ENCODE measurements around the gene CXCR3.

CXCR3 gene

DNA sequence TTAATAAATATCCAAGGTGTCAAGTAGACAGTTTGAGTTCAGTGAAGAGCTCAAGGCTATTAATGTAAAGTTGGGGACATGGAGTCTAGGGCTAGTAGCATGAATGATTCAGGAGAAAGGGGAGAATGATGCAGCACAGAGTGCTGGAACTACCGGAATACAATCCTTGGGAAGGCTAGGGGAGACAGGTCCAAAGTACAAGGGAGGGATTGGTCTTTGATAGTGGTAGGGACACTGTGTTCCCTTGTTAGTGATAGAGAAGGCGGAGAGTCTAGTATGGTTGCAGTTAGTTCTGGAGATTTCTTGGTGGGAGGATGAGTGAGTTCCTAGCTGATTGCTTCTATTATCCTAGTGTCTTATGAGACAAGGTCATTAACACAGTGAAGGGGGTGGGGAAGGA, 31.4 kb downstream of the CXCR3 start:
- H3K27ac ChIP-seq (ENCODE audit: extremely low read depth, low read depth, low read length) = no peak overlapping the region
- peaks cover 0 to 4% of the 10 kb centered on the region in 2 experiments; a peak in 2 of 3 replicates for H3K36me3 ChIP-seq (ENCODE audit: control insufficient read depth in 2 of 2, insufficient read depth in 1 of 2, low read length in 2 of 2)
- no peaks in the 10 kb centered on the region for H3K4me1 ChIP-seq (ENCODE audit: control insufficient read depth, insufficient read depth, low read length)
- ChIA-PET CTCF (no interaction called here), POLR2A (interaction anchor here (0.5 to 0.8 kb wide), 2 partner anchors 12 to 54 kb away, joined by 3 read pairs; partner anchors contain the start of gene OGT)
- no peaks in the 10 kb centered on the region; the same call in 1 of the 2 replicates for H3K9me3 ChIP-seq (ENCODE audit: control insufficient read depth, insufficient read depth, low read depth, low read length)
- no peak for TF ChIP-seq SALL2 (tag by site-specific recombination; IDR thresholded peaks at IDR 0.05; ENCODE audit: borderline replicate concordance)
- no peak for TF ChIP-seq ZFP69B (tag by site-specific recombination; IDR thresholded peaks at IDR 0.05)
- TF ChIP-seq, protein P1, sequence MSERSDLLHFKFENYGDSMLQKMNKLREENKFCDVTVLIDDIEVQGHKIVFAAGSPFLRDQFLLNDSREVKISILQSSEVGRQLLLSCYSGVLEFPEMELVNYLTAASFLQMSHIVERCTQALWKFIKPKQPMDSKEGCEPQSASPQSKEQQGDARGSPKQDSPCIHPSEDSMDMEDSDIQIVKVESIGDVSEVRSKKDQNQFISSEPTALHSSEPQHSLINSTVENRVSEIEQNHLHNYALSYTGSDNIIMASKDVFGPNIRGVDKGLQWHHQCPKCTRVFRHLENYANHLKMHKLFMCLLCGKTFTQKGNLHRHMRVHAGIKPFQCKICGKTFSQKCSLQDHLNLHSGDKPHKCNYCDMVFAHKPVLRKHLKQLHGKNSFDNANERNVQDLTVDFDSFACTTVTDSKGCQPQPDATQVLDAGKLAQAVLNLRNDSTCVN (tag by site-specific recombination; optimal IDR thresholded peaks at IDR 0.05) = no peak
- TF ChIP-seq, protein P2, sequence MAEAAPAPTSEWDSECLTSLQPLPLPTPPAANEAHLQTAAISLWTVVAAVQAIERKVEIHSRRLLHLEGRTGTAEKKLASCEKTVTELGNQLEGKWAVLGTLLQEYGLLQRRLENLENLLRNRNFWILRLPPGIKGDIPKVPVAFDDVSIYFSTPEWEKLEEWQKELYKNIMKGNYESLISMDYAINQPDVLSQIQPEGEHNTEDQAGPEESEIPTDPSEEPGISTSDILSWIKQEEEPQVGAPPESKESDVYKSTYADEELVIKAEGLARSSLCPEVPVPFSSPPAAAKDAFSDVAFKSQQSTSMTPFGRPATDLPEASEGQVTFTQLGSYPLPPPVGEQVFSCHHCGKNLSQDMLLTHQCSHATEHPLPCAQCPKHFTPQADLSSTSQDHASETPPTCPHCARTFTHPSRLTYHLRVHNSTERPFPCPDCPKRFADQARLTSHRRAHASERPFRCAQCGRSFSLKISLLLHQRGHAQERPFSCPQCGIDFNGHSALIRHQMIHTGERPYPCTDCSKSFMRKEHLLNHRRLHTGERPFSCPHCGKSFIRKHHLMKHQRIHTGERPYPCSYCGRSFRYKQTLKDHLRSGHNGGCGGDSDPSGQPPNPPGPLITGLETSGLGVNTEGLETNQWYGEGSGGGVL (tag by site-specific recombination; IDR thresholded peaks at IDR 0.05) = no peak
- no peak for TF ChIP-seq CTCF (tag by site-specific recombination; IDR thresholded peaks at IDR 0.05)
- no peak for TF ChIP-seq IKZF3 (tag by site-specific recombination; IDR thresholded peaks at IDR 0.05)
- TF ChIP-seq HOXA7 (CRISPR knock-in tag; IDR thresholded peaks at IDR 0.05; ENCODE audit: borderline replicate concordance) = no peak
- TF ChIP-seq BCL6B (tag by site-specific recombination; IDR thresholded peaks at IDR 0.05) = no peak
- TF ChIP-seq ZNF292 (tag by site-specific recombination; IDR thresholded peaks at IDR 0.05; ENCODE audit: borderline replicate concordance, low read depth) = no peak
- TF ChIP-seq ZNF114 (tag by site-specific recombination; IDR thresholded peaks at IDR 0.05) = no peak
- no peak for TF ChIP-seq ZNF335 (tag by site-specific recombination; conservative IDR thresholded peaks at IDR 0.05)
- H3K4me3 ChIP-seq (ENCODE audit: low read depth, low read length) = no peak overlapping the region

DNA sequence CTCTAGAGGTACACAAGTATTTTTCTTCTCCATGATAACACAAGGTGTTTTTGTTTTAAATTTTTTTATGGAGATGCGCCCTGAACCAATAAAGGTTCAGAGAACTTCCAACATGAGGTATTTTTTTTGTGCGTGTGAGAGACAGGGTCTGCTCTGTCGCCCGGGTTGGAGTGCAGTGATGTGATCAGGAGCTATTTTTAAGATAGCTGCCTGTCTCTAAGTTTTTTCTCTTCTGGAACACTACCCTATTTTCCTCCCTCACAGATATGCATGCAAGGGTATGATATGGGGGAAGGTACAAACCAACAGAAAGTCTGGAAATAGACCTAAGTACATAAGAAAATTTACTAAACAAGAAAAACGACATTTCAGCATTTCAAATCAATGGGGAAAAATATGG, 37.1 kb downstream of the CXCR3 start:
- ChIA-PET POLR2A (interaction anchor here (0.6 kb wide), 1 partner anchor 188 kb away, joined by 4 read pairs; no protein-coding TSS in a partner anchor), CTCF (no interaction called here)
- Histone ChIP-seq H3K27ac (ENCODE audit: extremely low read depth, low read depth, low read length) (no peak overlapping the region), H3K4me1 (ENCODE audit: control insufficient read depth, insufficient read depth, low read length) (no peaks in the 10 kb centered on the region), H3K36me3 (ENCODE audit: control insufficient read depth in 2 of 2, insufficient read depth in 1 of 2, low read length in 2 of 2) (peaks cover 6 to 12% of the 10 kb centered on the region in 2 experiments), H3K4me3 (ENCODE audit: low read depth, low read length) (no peak overlapping the region), H3K9me3 (ENCODE audit: control insufficient read depth, insufficient read depth, low read depth, low read length) (no peaks in the 10 kb centered on the region)
- TF ChIP-seq ZNF341 (tag by site-specific recombination; IDR thresholded peaks at IDR 0.05; ENCODE audit: low read depth) (no peak), ZSCAN30 (tag by site-specific recombination; IDR thresholded peaks at IDR 0.05) (no peak), ZSCAN23 (tag by site-specific recombination; IDR thresholded peaks at IDR 0.05) (no peak)
- TF ChIP-seq, protein P3, sequence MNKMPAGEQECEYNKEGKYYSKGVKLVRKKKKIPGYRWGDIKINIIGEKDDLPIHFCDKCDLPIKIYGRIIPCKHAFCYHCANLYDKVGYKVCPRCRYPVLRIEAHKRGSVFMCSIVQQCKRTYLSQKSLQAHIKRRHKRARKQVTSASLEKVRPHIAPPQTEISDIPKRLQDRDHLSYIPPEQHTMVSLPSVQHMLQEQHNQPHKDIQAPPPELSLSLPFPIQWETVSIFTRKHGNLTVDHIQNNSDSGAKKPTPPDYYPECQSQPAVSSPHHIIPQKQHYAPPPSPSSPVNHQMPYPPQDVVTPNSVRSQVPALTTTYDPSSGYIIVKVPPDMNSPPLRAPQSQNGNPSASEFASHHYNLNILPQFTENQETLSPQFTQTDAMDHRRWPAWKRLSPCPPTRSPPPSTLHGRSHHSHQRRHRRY (tag by site-specific recombination; IDR thresholded peaks at IDR 0.05) = no peak
